GM23248 (cell line): ENCODE data around the gene PRPF40B.

Experiments used
- EZH2 ChIP-seq: fragments of 200-600 bp; sonication (generic); IDR thresholded peaks from 2 replicates; pipeline ENCODE4 v1.6.1; 2018; ENCODE audit warnings: antibody characterized with exemption, mild to moderate bottlenecking; ENCODE audit not compliant: insufficient read depth, poor library complexity, severe bottlenecking
- EZH2phosphoT487 ChIP-seq: fragments of 200-600 bp; sonication (generic); IDR thresholded peaks from 2 replicates; pipeline ENCODE4 v1.6.1; 2018; ENCODE audit warnings: antibody characterized with exemption, moderate library complexity, mild to moderate bottlenecking, low read depth; ENCODE audit not compliant: insufficient read depth

GRCh38 chr12:49609059-49609874 is 14.1 kb upstream of the PRPF40B start:
- no peak for TF ChIP-seq EZH2
- no peak for TF ChIP-seq EZH2phosphoT487
